Gastrocnemius medialis (tissue), 4 donors: ENCODE data around the gene PRTN3.

ENCODE experiments used
- POLR2A ChIP-seq, 2 donors: fragments of 450-650 bp; IDR thresholded peaks; one replicate each; pipeline ENCODE4 v1.6.1; 2017; ENCODE audit warnings: antibody characterized with exemption in 2 of 2, mild to moderate bottlenecking in 2 of 2, moderate library complexity in 2 of 2
- TF ChIP-seq, protein P1 (sequence below), 5 experiments: fragments of 450-650 bp in 3 of 5; fragments of 200-600 bp in 2 of 5; sonication (generic) in 2 of 5; IDR thresholded peaks in 4 of 5; conservative IDR thresholded peaks in 1 of 5; 1 replicate in 4 of 5; 2 replicates in 1 of 5; pipeline ENCODE4 v1.5.1; 2016 to 2019; ENCODE audit warnings: antibody characterized with exemption in 5 of 5, mild to moderate bottlenecking in 3 of 5, moderate library complexity in 3 of 5

GRCh38 chr19:861756-862580 lies 21.2 kb downstream of the PRTN3 start:
- TF ChIP-seq, protein P1, sequence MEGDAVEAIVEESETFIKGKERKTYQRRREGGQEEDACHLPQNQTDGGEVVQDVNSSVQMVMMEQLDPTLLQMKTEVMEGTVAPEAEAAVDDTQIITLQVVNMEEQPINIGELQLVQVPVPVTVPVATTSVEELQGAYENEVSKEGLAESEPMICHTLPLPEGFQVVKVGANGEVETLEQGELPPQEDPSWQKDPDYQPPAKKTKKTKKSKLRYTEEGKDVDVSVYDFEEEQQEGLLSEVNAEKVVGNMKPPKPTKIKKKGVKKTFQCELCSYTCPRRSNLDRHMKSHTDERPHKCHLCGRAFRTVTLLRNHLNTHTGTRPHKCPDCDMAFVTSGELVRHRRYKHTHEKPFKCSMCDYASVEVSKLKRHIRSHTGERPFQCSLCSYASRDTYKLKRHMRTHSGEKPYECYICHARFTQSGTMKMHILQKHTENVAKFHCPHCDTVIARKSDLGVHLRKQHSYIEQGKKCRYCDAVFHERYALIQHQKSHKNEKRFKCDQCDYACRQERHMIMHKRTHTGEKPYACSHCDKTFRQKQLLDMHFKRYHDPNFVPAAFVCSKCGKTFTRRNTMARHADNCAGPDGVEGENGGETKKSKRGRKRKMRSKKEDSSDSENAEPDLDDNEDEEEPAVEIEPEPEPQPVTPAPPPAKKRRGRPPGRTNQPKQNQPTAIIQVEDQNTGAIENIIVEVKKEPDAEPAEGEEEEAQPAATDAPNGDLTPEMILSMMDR (IDR thresholded peaks at IDR 0.05 in 4 of 5, conservative IDR thresholded peaks at IDR 0.05 in 1 of 5), result no peak
- no peak for TF ChIP-seq POLR2A (IDR thresholded peaks at IDR 0.05)
